ENCODE results near the gene OSMR.

DNA sequence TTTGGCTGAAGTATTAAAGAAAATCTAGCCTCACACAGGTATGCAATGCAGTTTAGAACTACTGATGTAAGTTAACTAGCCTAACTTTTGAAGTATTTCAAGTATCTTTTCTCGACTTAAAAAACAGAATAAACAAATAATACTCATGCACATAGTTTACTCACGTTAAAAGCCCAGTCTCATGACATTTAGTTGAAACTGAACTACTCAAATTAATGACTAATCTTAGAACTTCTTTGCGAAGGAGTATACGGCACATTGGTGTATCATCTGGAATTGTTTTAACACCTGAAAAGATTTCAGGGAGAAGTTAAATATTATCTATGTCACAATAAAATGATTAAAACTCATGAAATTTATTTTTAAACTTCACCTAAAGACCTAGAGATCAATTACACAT lies 98.5 kb downstream of the OSMR start:
- TF ChIP-seq, protein P1, sequence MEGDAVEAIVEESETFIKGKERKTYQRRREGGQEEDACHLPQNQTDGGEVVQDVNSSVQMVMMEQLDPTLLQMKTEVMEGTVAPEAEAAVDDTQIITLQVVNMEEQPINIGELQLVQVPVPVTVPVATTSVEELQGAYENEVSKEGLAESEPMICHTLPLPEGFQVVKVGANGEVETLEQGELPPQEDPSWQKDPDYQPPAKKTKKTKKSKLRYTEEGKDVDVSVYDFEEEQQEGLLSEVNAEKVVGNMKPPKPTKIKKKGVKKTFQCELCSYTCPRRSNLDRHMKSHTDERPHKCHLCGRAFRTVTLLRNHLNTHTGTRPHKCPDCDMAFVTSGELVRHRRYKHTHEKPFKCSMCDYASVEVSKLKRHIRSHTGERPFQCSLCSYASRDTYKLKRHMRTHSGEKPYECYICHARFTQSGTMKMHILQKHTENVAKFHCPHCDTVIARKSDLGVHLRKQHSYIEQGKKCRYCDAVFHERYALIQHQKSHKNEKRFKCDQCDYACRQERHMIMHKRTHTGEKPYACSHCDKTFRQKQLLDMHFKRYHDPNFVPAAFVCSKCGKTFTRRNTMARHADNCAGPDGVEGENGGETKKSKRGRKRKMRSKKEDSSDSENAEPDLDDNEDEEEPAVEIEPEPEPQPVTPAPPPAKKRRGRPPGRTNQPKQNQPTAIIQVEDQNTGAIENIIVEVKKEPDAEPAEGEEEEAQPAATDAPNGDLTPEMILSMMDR (IDR thresholded peaks at IDR 0.05) = no peak
- TF ChIP-seq, protein P2, sequence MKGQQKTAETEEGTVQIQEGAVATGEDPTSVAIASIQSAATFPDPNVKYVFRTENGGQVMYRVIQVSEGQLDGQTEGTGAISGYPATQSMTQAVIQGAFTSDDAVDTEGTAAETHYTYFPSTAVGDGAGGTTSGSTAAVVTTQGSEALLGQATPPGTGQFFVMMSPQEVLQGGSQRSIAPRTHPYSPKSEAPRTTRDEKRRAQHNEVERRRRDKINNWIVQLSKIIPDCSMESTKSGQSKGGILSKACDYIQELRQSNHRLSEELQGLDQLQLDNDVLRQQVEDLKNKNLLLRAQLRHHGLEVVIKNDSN (IDR thresholded peaks at IDR 0.05; ENCODE audit: borderline replicate concordance, low read depth) = no peak
- no peak for TF ChIP-seq FOSL2 (IDR thresholded peaks at IDR 0.05; ENCODE audit: borderline replicate concordance, low read depth)
- TF ChIP-seq TEAD4 (IDR thresholded peaks at IDR 0.05; ENCODE audit: borderline replicate concordance, insufficient read depth) = no peak
- TF ChIP-seq, protein P3, sequence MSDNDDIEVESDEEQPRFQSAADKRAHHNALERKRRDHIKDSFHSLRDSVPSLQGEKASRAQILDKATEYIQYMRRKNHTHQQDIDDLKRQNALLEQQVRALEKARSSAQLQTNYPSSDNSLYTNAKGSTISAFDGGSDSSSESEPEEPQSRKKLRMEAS (IDR thresholded peaks at IDR 0.05; ENCODE audit: low read depth) = no peak
- TF ChIP-seq, protein P4, sequence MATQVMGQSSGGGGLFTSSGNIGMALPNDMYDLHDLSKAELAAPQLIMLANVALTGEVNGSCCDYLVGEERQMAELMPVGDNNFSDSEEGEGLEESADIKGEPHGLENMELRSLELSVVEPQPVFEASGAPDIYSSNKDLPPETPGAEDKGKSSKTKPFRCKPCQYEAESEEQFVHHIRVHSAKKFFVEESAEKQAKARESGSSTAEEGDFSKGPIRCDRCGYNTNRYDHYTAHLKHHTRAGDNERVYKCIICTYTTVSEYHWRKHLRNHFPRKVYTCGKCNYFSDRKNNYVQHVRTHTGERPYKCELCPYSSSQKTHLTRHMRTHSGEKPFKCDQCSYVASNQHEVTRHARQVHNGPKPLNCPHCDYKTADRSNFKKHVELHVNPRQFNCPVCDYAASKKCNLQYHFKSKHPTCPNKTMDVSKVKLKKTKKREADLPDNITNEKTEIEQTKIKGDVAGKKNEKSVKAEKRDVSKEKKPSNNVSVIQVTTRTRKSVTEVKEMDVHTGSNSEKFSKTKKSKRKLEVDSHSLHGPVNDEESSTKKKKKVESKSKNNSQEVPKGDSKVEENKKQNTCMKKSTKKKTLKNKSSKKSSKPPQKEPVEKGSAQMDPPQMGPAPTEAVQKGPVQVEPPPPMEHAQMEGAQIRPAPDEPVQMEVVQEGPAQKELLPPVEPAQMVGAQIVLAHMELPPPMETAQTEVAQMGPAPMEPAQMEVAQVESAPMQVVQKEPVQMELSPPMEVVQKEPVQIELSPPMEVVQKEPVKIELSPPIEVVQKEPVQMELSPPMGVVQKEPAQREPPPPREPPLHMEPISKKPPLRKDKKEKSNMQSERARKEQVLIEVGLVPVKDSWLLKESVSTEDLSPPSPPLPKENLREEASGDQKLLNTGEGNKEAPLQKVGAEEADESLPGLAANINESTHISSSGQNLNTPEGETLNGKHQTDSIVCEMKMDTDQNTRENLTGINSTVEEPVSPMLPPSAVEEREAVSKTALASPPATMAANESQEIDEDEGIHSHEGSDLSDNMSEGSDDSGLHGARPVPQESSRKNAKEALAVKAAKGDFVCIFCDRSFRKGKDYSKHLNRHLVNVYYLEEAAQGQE (IDR thresholded peaks at IDR 0.05; ENCODE audit: low read depth, low read length) = no peak
- TF ChIP-seq JUND (IDR thresholded peaks at IDR 0.05) = no peak
- no peak for TF ChIP-seq TAF1 (IDR thresholded peaks at IDR 0.05; ENCODE audit: borderline replicate concordance, low read depth, low read length)
- no peak for TF ChIP-seq EP300 (IDR thresholded peaks at IDR 0.05; ENCODE audit: borderline replicate concordance in 1 of 2, low read depth in 1 of 2, low read length in 1 of 2)
- TF ChIP-seq, protein P5, sequence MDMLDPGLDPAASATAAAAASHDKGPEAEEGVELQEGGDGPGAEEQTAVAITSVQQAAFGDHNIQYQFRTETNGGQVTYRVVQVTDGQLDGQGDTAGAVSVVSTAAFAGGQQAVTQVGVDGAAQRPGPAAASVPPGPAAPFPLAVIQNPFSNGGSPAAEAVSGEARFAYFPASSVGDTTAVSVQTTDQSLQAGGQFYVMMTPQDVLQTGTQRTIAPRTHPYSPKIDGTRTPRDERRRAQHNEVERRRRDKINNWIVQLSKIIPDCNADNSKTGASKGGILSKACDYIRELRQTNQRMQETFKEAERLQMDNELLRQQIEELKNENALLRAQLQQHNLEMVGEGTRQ (IDR thresholded peaks at IDR 0.05; ENCODE audit: borderline replicate concordance, low read depth, low read length) = no peak
- TF ChIP-seq FOXM1 (IDR thresholded peaks at IDR 0.05; ENCODE audit: low read depth) = no peak
- no peak for TF ChIP-seq POLR2AphosphoS5 (IDR thresholded peaks at IDR 0.05; ENCODE audit: low read depth, low read length)
- no peak for TF ChIP-seq RAD21 (IDR thresholded peaks at IDR 0.05; ENCODE audit: low read length)

Measured in SK-N-SH (cell line).